HEK293 (cell line): ENCODE results near the gene MARK2.

ENCODE experiments used
- CTCF ChIA-PET: fragments of 350-600 bp; formaldehyde crosslinking; extraction: SDS; loops from one replicate; lab custom pipeline; 2021; ENCODE audit warnings: antibody characterized with exemption; lab: Yijun Ruan, JAX
- POLR2A ChIA-PET: fragments of 300-600 bp; formaldehyde crosslinking; extraction: SDS; loops from one replicate; lab custom pipeline; 2020; ENCODE audit warnings: antibody characterized with exemption, inconsistent platforms; lab: Yijun Ruan, JAX
- H3K27ac ChIP-seq: fragments of 200-500 bp; sonication (Bioruptor generic); 2 replicates; pipeline ENCODE4 v1.5.1; 2014; ENCODE audit warnings: low read depth, low read length, control low read depth, inconsistent platforms; ENCODE audit errors: extremely low read depth
- H3K36me3 ChIP-seq, 2 experiments: fragments of 200-500 bp in 1 of 2; sonication (Bioruptor generic) in 1 of 2; 1 replicate in 1 of 2; 2 replicates in 1 of 2; pipeline ENCODE4 v1.5.1; 2014 to 2017; ENCODE audit warnings: inconsistent platforms in 2 of 2, low read length in 2 of 2; ENCODE audit not compliant: control insufficient read depth in 2 of 2, insufficient read depth in 1 of 2
- H3K4me1 ChIP-seq: fragments of 200-500 bp; sonication (Bioruptor generic); 2 replicates; pipeline ENCODE4 v1.5.1; 2014; ENCODE audit warnings: mild to moderate bottlenecking, low read length, inconsistent platforms; ENCODE audit not compliant: control insufficient read depth, insufficient read depth
- H3K4me3 ChIP-seq: 2 replicates; pipeline ENCODE4 v1.5.1; 2011; ENCODE audit warnings: low read depth, mild to moderate bottlenecking, control low read depth, low read length, moderate library complexity
- H3K9me3 ChIP-seq: fragments of 200-500 bp; sonication (Bioruptor generic); 2 replicates; pipeline ENCODE4 v1.5.1; 2014; ENCODE audit warnings: low read depth, low read length, inconsistent platforms; ENCODE audit not compliant: control insufficient read depth, insufficient read depth
- BCL6B ChIP-seq: fragments of 450-650 bp; formaldehyde crosslinking; IDR thresholded peaks from 2 replicates; pipeline ENCODE4 v1.5.1; 2017; ENCODE audit warnings: missing biosample characterization, missing genetic modification characterization
- EGR2 ChIP-seq: fragments of 450-650 bp; formaldehyde crosslinking; IDR thresholded peaks from 2 replicates; pipeline ENCODE4 v1.5.1; 2016; ENCODE audit warnings: low read depth, missing biosample characterization, missing genetic modification characterization
- KLF1 ChIP-seq: fragments of 450-650 bp; formaldehyde crosslinking; IDR thresholded peaks from 2 replicates; pipeline ENCODE4 v1.5.1; 2016; ENCODE audit warnings: missing biosample characterization, missing genetic modification characterization
- KLF7 ChIP-seq: fragments of 450-650 bp; formaldehyde crosslinking; IDR thresholded peaks from 2 replicates; pipeline ENCODE4 v1.5.1; 2016; ENCODE audit warnings: missing biosample characterization, missing genetic modification characterization, borderline replicate concordance
- KLF9 ChIP-seq: fragments of 450-650 bp; formaldehyde crosslinking; IDR thresholded peaks from 2 replicates; pipeline ENCODE4 v1.5.1; 2016; ENCODE audit warnings: missing biosample characterization, missing genetic modification characterization, low read depth
- MZF1 ChIP-seq: fragments of 450-650 bp; formaldehyde crosslinking; IDR thresholded peaks from 2 replicates; pipeline ENCODE4 v1.5.1; 2017; ENCODE audit warnings: missing biosample characterization, missing genetic modification characterization, borderline replicate concordance
- REPIN1 ChIP-seq: fragments of 450-650 bp; formaldehyde crosslinking; IDR thresholded peaks from 2 replicates; pipeline ENCODE4 v1.5.1; 2017; ENCODE audit warnings: missing biosample characterization, missing genetic modification characterization, low read depth
- TCF7L2 ChIP-seq: IDR thresholded peaks from 2 replicates; pipeline ENCODE4 v1.6.1; 2011; ENCODE audit warnings: low read depth, mild to moderate bottlenecking, inconsistent platforms, low read length, moderate library complexity, borderline replicate concordance
- ZFP3 ChIP-seq: fragments of 450-650 bp; formaldehyde crosslinking; IDR thresholded peaks from 2 replicates; pipeline ENCODE4 v1.5.1; 2016; ENCODE audit warnings: low read depth, missing biosample characterization, missing genetic modification characterization
- ZIC2 ChIP-seq: fragments of 450-650 bp; formaldehyde crosslinking; IDR thresholded peaks from 2 replicates; pipeline ENCODE4 v1.5.1; 2016; ENCODE audit warnings: missing biosample characterization, missing genetic modification characterization
- ZNF239 ChIP-seq: fragments of 450-650 bp; formaldehyde crosslinking; IDR thresholded peaks from 2 replicates; pipeline ENCODE4 v1.5.1; 2016; ENCODE audit warnings: missing biosample characterization, missing genetic modification characterization
- ZNF37A ChIP-seq: fragments of 450-650 bp; IDR thresholded peaks from 2 replicates; pipeline ENCODE4 v1.5.1; 2018; ENCODE audit warnings: missing biosample characterization, missing genetic modification characterization
- ZNF433 ChIP-seq: fragments of 450-650 bp; formaldehyde crosslinking; IDR thresholded peaks from 2 replicates; pipeline ENCODE4 v1.5.1; 2016; ENCODE audit warnings: missing biosample characterization, missing genetic modification characterization, low read depth
- ZNF501 ChIP-seq: fragments of 450-650 bp; formaldehyde crosslinking; IDR thresholded peaks from 2 replicates; pipeline ENCODE4 v1.5.1; 2016; ENCODE audit warnings: missing biosample characterization, missing genetic modification characterization
- ZNF514 ChIP-seq: fragments of 450-650 bp; formaldehyde crosslinking; IDR thresholded peaks from 2 replicates; pipeline ENCODE4 v1.5.1; 2016; ENCODE audit warnings: missing biosample characterization, missing genetic modification characterization
- ZNF76 ChIP-seq: fragments of 450-650 bp; formaldehyde crosslinking; IDR thresholded peaks from 2 replicates; pipeline ENCODE4; 2016; ENCODE audit warnings: low read depth, missing biosample characterization, missing genetic modification characterization, borderline replicate concordance
- ZNF843 ChIP-seq: fragments of 450-650 bp; formaldehyde crosslinking; IDR thresholded peaks from 2 replicates; pipeline ENCODE4 v1.5.1; 2016; ENCODE audit warnings: missing biosample characterization, missing genetic modification characterization
- ZSCAN5A ChIP-seq: fragments of 450-650 bp; formaldehyde crosslinking; IDR thresholded peaks from 2 replicates; pipeline ENCODE4 v1.5.1; 2016; ENCODE audit warnings: missing biosample characterization, missing genetic modification characterization
- TF ChIP-seq, protein P1 (sequence below): fragments of 450-650 bp; formaldehyde crosslinking; IDR thresholded peaks from 2 replicates; pipeline ENCODE4 v1.5.1; 2016; ENCODE audit warnings: missing biosample characterization, missing genetic modification characterization

Gene MARK2

GRCh38 chr11:63906585-63906984 lies 67.7 kb downstream of the MARK2 start:
- POLR2A ChIA-PET, result interaction anchor here (1.1 kb wide), 1 partner anchor 68 kb away, joined by 4 read pairs; the partner anchor contains the start of gene MARK2
- TF ChIP-seq ZFP3 (tag by site-specific recombination) (no peak), ZNF501 (tag by site-specific recombination) (no peak), BCL6B (tag by site-specific recombination) (no peak), EGR2 (tag by site-specific recombination) (no peak), ZNF514 (tag by site-specific recombination) (no peak), TCF7L2 (no peak), REPIN1 (no peak), ZNF433 (tag by site-specific recombination) (no peak), ZSCAN5A (no peak), ZNF37A (tag by site-specific recombination) (no peak), KLF1 (tag by site-specific recombination) (no peak), ZNF76 (tag by site-specific recombination) (no peak)
- TF ChIP-seq, protein P1, sequence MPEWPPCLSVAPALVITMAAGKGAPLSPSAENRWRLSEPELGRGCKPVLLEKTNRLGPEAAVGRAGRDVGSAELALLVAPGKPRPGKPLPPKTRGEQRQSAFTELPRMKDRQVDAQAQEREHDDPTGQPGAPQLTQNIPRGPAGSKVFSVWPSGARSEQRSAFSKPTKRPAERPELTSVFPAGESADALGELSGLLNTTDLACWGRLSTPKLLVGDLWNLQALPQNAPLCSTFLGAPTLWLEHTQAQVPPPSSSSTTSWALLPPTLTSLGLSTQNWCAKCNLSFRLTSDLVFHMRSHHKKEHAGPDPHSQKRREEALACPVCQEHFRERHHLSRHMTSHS (tag by site-specific recombination), result no peak
- TF ChIP-seq, all 188 proteins: peak for 0
- Histone ChIP-seq H3K9me3 (no peaks in the 10 kb centered on the region), H3K27ac (no peak overlapping the region), H3K36me3 (peaks cover 0 to 63% of the 10 kb centered on the region in 2 experiments; a peak in 1 of 3 replicates), H3K4me3 (no peak overlapping the region), H3K4me1 (no peaks in the 10 kb centered on the region)
- CTCF ChIA-PET, result interaction anchor here (0.6 to 2.4 kb wide), 12 partner anchors 10 to 503 kb away, joined by 3 to 16 read pairs (median 3); partner anchors contain the start of gene MARK2

GRCh38 chr11:63907063-63907462 lies 68.2 kb downstream of the MARK2 start:
- POLR2A ChIA-PET, result interaction anchor here (0.8 to 1.1 kb wide), 2 partner anchors 68 to 70 kb away, joined by 3 to 4 read pairs; partner anchors contain the start of gene MARK2
- H3K4me1 ChIP-seq, result no peaks in the 10 kb centered on the region
- CTCF ChIA-PET, result interaction anchor here (0.7 to 2.4 kb wide), 9 partner anchors 10 to 502 kb away, joined by 3 to 16 read pairs (median 3); partner anchors contain the start of gene MARK2
- H3K36me3 ChIP-seq, result peaks cover 0 to 58% of the 10 kb centered on the region in 2 experiments; a peak in 1 of 3 replicates
- no peak overlapping the region for H3K27ac ChIP-seq
- H3K9me3 ChIP-seq, result no peaks in the 10 kb centered on the region
- H3K4me3 ChIP-seq, result no peak overlapping the region
- TF ChIP-seq ZNF843 (tag by site-specific recombination) (no peak), ZNF239 (tag by site-specific recombination) (no peak), ZIC2 (tag by site-specific recombination) (peak; percentile 46), KLF9 (tag by site-specific recombination) (no peak)

GRCh38 chr11:63907808-63908530 lies 69.1 kb downstream of the MARK2 start:
- ChIA-PET CTCF (interaction anchor here (1.7 to 2.4 kb wide), 3 partner anchors 11 to 71 kb away, joined by 5 to 16 read pairs (median 7); partner anchors contain the start of gene MARK2), POLR2A (interaction anchor here (1.8 kb wide), 1 partner anchor 69 kb away, joined by 8 read pairs; the partner anchor contains the start of gene MARK2)
- H3K36me3 ChIP-seq, result peaks cover 0 to 54% of the 10 kb centered on the region in 2 experiments; a peak in 1 of 3 replicates
- TF ChIP-seq KLF7 (no peak), MZF1 (tag by site-specific recombination) (peak; percentile 20; the same call in 1 of the 2 replicates)
- no peaks in the 10 kb centered on the region for H3K9me3 ChIP-seq
- no peak overlapping the region for H3K27ac ChIP-seq
- H3K4me1 ChIP-seq, result no peaks in the 10 kb centered on the region
- H3K4me3 ChIP-seq, result no peak overlapping the region
